Heart right ventricle (tissue), 16 donors: ENCODE measurements around the gene TMEM164. TPM values are rescaled to one million over a fixed set of nuclear protein-coding genes. Genes with fewer than 3 reads are reported as not detected.

Source experiments
- ATAC-seq, 8 donors: fragments of 200-7000 bp; cut with Tn5 transposase; one replicate each; pipeline ENCODE4 v1.9.1; 2020; ENCODE audit warnings: mild to moderate bottlenecking in 8 of 8, moderate library complexity in 8 of 8, moderate number of reproducible peaks in 1 of 8
- DNase-seq, 2 donors: peaks; one replicate each; pipeline ENCODE4 v3.0.0-alpha.2; 2020
- H3K27ac ChIP-seq, 10 donors: fragments of 200-600 bp; sonication (generic) in 2 of 10; one replicate each; pipeline versions ENCODE4 v1.5.0 to v1.8.0; 2020 to 2022; ENCODE audit warnings: mild to moderate bottlenecking in 3 of 10
- H3K27me3 ChIP-seq, 7 donors: fragments of 200-600 bp; one replicate each; pipeline ENCODE4 v1.8.0; 2021 to 2022; ENCODE audit warnings: mild to moderate bottlenecking in 2 of 7
- H3K36me3 ChIP-seq, 9 donors: fragments of 200-600 bp; sonication (generic) in 1 of 9; one replicate each; pipeline versions ENCODE4 v1.5.0 to v1.8.0; 2020 to 2022; ENCODE audit warnings: mild to moderate bottlenecking in 2 of 9
- H3K4me1 ChIP-seq, 9 donors: fragments of 200-600 bp; sonication (generic) in 1 of 9; one replicate each; pipeline versions ENCODE4 v1.5.0 to v1.8.0; 2020 to 2022; ENCODE audit warnings: mild to moderate bottlenecking in 4 of 9
- H3K4me3 ChIP-seq, 10 donors: fragments of 200-600 bp; sonication (generic) in 2 of 10; one replicate each; pipeline versions ENCODE4 v1.5.0 to v1.8.0; 2020 to 2022; ENCODE audit warnings: mild to moderate bottlenecking in 7 of 10, moderate library complexity in 2 of 10
- H3K9me3 ChIP-seq, 11 donors: fragments of 200-600 bp in 10 of 11; sonication (generic) in 2 of 11; one replicate each; pipeline versions ENCODE4 v1.5.0 to v1.8.0; 2013 to 2022; ENCODE audit warnings: mild to moderate bottlenecking in 2 of 11, control low read depth in 1 of 11, moderate library complexity in 1 of 11
- CTCF ChIP-seq, 9 donors: fragments of 200-600 bp; sonication (generic) in 2 of 9; IDR thresholded peaks; one replicate each; pipeline versions ENCODE4 v1.5.0 to v1.8.0; 2021 to 2022; ENCODE audit warnings: antibody characterized with exemption in 9 of 9, mild to moderate bottlenecking in 5 of 9, moderate library complexity in 1 of 9
- WGBS, 2 donors: extraction: QIAGEN DNeasy Blood & Tissue Kit; methylation state at CpG; one replicate each; pipeline ENCODE4 v1.1.7; 2013; ENCODE audit warnings: inconsistent platforms in 1 of 2; 5-methylcytosine and 5-hydroxymethylcytosine counted together
- intact Hi-C, 10 donors: fragments of 100-400 bp; cut with DNase I; formaldehyde crosslinking; loops; one replicate each; pipeline versions ENCODE4 v1.11.1 to v1.14.2; 2022
- polyA plus RNA-seq, 2 donors: library from polyadenylated mRNA; stranded (reverse); fragments of 200-250 nt; gene quantifications; one replicate each; pipeline ENCODE4 v1.2.3, GENCODE V29; 2013
- total RNA-seq, 10 donors: library from RNA; stranded (reverse); fragmentation: NEBNext Ultra II Directional in 3 of 10; extraction: Animal tissue kit (Norgen Biotek cat#: 25700) in 3 of 10; gene quantifications; one replicate each; pipeline versions ENCODE4 v1.2.1 to v1.2.4, GENCODE V29; 2021 to 2023
- donor health status: Arrhythmogenic right ventricular cardiomyopathy.
- donor health status: ischemic (EF 13 %, LVEDD 7.1; RV severe dilation, severe dysfunction).
- donor health status: healthy with polysubstance abuse.
- donor health status: DM: no; HTN: yes; CAD: no.
- donor health status: DM: no; HTN: no; CAD: no.
- donor health status: ischemic (EF 25% LVEDD 6.9; RV normal size, moderate dysfunction).
- donor health status: ischemic (EF 25% LVEDD 5.7; RV mildly dilated, moderate dysfunction).
- donor health status: healthy.
- donor health status: DM: yes; HTN: yes; CAD: no.
- donor health status: Ischemic cardiomyopathy.
- donor health status: ischemic (EF 35%, LVEDD 5.7; RV mildly dilated, moderate dysfunction).
- donor health status: nonischemic (EF 11% LVEDD 7.7; RV severe dilation, severe dysfunction).
- donor health status: DM: yes; HTN: yes; CAD: no.
- donor health status: PGD.
- donor health status: ischemic (EF 29% LVEDD 5.4; RV normal size, mild dysfunction).
- donor health status: nonischemic (EF 23%, LVEDD 6.1; RV moderate dilation, normal function).

Gene TMEM164
- total and polyA plus RNA-seq, 12 donors, result 9.7 to 60.6 (median 48.1) TPM

- H3K27ac ChIP-seq, result no peak overlapping the region
- DNase-seq (no peak), ATAC-seq (no peak)
- no peaks in the 10 kb centered on the region for H3K9me3 ChIP-seq
- WGBS, 2 donors, result 88 to 92% methylated on average over 2 of the region's 2 CpGs
- H3K27me3 ChIP-seq, result peaks cover 0 to 6% (median 0%) of the 10 kb centered on the region in 7 donors
- no peak for TF ChIP-seq CTCF (IDR thresholded peaks at IDR 0.05)
- peaks cover 0 to 5% (median 0%) of the 10 kb centered on the region in 9 donors for H3K4me1 ChIP-seq
- H3K36me3 ChIP-seq, result peaks cover 0 to 9% (median 0%) of the 10 kb centered on the region in 9 donors
- intact Hi-C loops, result no loop called here
- H3K4me3 ChIP-seq, result no peak overlapping the region
These were observed 47.5 kb downstream of the TMEM164 start for GRCh38 chrX:110050386-110050785.

- H3K27me3 ChIP-seq, result peaks cover 0 to 6% (median 0%) of the 10 kb centered on the region in 7 donors
- DNase-seq (no peak), ATAC-seq (no peak)
- no peak overlapping the region for H3K4me3 ChIP-seq
- H3K4me1 ChIP-seq, result no peaks in the 10 kb centered on the region
- no peak for TF ChIP-seq CTCF (IDR thresholded peaks at IDR 0.05)
- intact Hi-C loops, result no loop called here
- whole genome bisulfite sequencing, 2 donors, result 93 to 96% methylated on average over 2 of the region's 2 CpGs
- H3K9me3 ChIP-seq, result no peaks in the 10 kb centered on the region
- no peak overlapping the region for H3K27ac ChIP-seq
- H3K36me3 ChIP-seq, result peaks cover 0 to 9% (median 0%) of the 10 kb centered on the region in 9 donors
These were observed 48.0 kb downstream of the TMEM164 start for GRCh38 chrX:110050901-110051300.

GRCh38 chrX:110051559-110051958, 48.6 kb downstream of the TMEM164 start:
- H3K9me3 ChIP-seq, result no peaks in the 10 kb centered on the region
- no peak overlapping the region for H3K4me3 ChIP-seq
- intact Hi-C loops, result no loop called here
- H3K36me3 ChIP-seq, result peaks cover 0 to 9% (median 0%) of the 10 kb centered on the region in 9 donors
- 93 to 95% methylated on average over 2 of the region's 2 CpGs for WGBS, 2 donors
- no peak for TF ChIP-seq CTCF (IDR thresholded peaks at IDR 0.05)
- H3K4me1 ChIP-seq, result no peaks in the 10 kb centered on the region
- DNase-seq (no peak), ATAC-seq (no peak)
- no peak overlapping the region for H3K27ac ChIP-seq
- H3K27me3 ChIP-seq, result peaks cover 0 to 7% (median 0%) of the 10 kb centered on the region in 7 donors

GRCh38 chrX:110052303-110052702, 49.4 kb downstream of the TMEM164 start:
- peaks cover 0 to 9% (median 0%) of the 10 kb centered on the region in 9 donors for H3K36me3 ChIP-seq
- no peak for DNase-seq
- no peaks in the 10 kb centered on the region for H3K9me3 ChIP-seq
- no peak overlapping the region for H3K27ac ChIP-seq
- H3K4me1 ChIP-seq, result no peaks in the 10 kb centered on the region
- peaks cover 0 to 12% (median 0%) of the 10 kb centered on the region in 7 donors for H3K27me3 ChIP-seq
- H3K4me3 ChIP-seq, result no peak overlapping the region
- no peak for TF ChIP-seq CTCF (IDR thresholded peaks at IDR 0.05)
- intact Hi-C loops, result no loop called here
- no peak for ATAC-seq
